ENCODE measurements around the gene TMEM129.
"Not testable (repeated sequence)": the region's sequence is repeated elsewhere in the genome, so short reads cannot be mapped to it uniquely, and the experiment has no call there.

TMEM129 gene

DNA sequence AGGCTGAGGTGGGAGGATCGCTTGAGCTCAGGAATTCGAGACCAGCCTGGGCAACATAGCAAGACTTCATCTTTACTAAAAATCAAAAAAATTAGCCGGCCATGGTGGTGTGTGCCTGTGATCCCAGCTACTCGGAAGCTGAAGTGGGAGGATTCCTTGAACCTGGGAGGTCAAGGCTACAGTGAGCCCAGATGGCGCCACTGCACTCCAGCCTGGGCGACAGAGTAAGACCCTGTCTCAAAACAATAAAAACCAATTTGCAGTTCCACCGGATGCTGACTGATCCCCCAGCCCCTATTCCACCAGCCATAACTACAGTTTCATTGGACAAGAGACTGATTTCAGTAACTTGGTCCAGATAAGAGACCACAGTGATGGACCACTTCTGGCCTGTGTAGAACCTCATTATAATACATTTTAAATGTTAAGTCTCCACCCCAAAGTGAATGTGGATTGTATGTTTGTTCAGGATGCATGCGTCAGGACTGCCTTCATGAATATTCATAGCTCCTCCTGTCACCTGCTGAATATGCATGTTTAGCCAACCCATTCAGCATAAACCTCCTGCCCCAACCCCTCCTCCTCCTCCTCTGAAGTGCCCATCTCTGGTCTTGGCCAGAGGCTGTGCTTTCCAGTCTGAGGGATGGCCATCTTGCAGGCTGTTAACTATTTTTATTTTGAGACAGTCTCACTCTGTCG lies 6.7 kb downstream of the TMEM129 start:
- Mint-ChIP-seq H3K27me3 (no peaks in the 10 kb centered on the region), H3K9me3 (no peaks in the 10 kb centered on the region), H3K27ac (peak overlapping the region; percentile 94), H3K4me1 (peaks cover 37% of the 10 kb centered on the region), H3K36me3 (peaks cover 7% of the 10 kb centered on the region), H3K4me3 (peak overlapping the region; percentile 97)
- ATAC-seq (ENCODE audit: low read depth) (no peak), DNase-seq (ENCODE audit: low spot score in 2 of 2) (no peak)

DNA sequence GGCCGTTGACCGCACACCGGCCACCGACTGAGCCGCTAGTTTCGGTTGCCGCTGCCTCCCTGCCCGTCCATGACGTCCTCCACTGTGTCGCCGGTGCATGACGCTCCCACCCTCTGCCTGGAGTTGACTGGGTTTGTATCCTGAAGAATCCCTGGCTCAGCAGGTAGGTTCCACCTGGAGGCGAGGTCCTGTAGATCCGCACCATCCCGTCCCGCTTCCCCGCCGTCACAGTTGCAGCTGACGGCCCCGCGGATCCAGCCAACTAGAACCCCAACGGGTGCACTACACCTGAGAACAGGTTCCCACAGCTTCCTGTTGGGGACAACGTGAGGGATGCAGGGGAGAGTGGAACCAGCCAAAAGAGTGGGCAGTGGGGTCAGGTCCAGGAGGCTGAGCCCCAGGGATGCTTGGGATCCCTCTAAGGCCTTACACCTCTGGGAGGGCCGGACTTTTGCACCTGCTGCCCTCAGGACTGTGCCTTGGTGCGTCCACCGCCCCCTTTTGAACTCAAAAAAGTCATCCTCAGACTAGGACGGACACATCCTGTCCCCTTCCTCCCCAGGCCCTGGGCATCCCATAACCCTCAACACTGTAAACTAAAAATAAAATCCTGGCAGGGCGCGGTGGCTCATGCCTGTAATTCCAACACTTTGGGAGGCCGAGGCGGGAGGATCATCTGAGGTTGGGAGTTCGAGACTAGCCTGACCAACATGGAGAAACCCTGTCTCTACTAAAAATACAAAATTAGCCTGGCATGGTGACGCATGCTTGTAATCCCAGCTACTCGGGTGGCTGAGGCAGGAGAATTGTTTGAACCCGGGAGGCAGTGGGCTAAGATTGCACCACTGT lies 7.9 kb downstream of the TMEM129 start:
- H3K4me3 Mint-ChIP-seq = peak overlapping the region; percentile 97
- peaks cover 40% of the 10 kb centered on the region for H3K4me1 Mint-ChIP-seq
- peaks cover 6% of the 10 kb centered on the region for H3K36me3 Mint-ChIP-seq
- ATAC-seq (ENCODE audit: low read depth) (no peak), DNase-seq (ENCODE audit: low spot score in 2 of 2) (no peak)
- peak overlapping the region; percentile 94 for H3K27ac Mint-ChIP-seq
- no peaks in the 10 kb centered on the region for H3K9me3 Mint-ChIP-seq
- H3K27me3 Mint-ChIP-seq = no peaks in the 10 kb centered on the region

DNA sequence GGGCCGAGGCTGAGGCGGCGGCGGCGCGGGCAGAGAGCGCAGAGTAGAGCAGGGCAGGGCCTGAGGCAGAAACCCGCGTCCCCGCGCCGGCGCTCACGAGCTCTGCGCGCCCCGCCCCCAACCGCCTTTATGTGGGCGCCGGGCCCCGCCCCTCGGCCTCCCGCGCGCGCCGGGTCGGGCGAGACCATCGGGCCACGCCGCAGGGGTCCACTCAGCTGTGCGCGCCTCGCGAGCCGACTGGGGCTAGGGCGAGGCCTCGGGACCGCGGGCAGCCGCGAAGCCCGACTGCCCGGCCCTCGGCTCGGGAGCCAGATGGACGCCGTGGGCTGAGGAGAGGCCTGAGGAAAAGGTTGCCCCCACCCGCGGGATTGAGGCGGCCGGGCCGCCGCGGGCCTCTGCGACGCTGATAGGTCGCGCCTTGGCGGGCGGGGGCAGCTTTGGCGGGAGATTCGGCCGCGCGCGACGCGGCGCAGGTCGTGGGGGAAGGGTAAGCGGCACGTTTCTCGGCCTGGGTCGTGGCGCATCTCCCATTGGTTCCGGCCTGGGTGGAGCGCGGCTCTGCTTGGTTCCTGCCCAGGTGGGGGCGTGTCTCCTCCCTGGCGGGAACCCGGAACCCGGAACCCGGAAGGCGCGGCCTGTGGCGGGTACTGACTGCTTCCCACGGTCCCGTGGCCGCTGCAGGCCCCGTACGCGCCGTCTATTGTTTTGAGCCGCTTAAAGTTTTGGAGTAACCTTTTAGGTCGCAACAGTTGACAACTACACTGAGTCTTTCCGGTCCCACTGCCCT lies 8.7 kb downstream of the TMEM129 start, which contains the start of gene SLBP:
TSS of gene SLBP (minus strand) at position 104 of the 787 bp plus-strand sequence. CDS start 131 bp downstream, outside the sequence.
- Mint-ChIP-seq H3K4me3 (peak within 1 kb of the TSS; percentile 97), H3K4me1 (peaks cover 38% of the 10 kb centered on the region), H3K27ac (peak within 1 kb of the TSS; percentile 94), H3K9me3 (no peaks in the 10 kb centered on the region), H3K36me3 (peaks cover 4% of the 10 kb centered on the region), H3K27me3 (no peaks in the 10 kb centered on the region)
- DNase-seq (ENCODE audit: low spot score in 2 of 2) (peak; percentile 97 to 98), ATAC-seq (ENCODE audit: low read depth) (peak; percentile 81)

DNA sequence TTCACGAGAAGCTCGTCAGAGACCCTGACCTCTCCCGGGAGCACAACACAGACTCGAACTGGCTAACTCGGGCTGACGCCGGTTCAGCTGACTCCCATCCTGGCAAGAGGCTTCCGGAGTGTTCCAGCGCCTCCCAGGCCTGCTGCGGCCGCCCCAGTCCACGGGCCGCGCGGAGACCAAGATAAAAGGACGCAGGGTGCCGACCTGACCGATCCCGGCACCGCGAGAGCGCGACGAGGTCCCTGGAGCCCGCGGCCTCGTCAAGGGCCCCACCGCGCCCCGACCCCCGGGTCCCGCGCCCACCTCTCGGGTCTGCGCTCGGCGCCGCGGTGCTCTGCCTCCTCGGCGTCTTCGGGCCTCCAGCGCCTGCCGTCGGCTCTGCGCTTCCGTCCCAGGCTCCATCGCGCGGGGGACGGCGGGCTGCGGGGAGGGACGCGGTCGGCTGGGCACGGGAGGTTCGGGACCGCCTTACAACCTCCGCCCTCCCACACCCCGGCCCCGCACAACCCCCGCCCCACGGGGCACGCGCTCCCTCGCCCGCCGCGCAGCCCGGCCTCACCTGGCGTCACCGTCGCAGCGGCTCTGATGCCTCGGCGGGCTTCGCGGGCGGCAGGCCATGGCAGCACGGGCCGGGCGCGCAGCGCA lies 9.4 kb downstream of the TMEM129 start:
- no peaks in the 10 kb centered on the region for H3K27me3 Mint-ChIP-seq
- H3K9me3 Mint-ChIP-seq = no peaks in the 10 kb centered on the region
- peaks cover 38% of the 10 kb centered on the region for H3K4me1 Mint-ChIP-seq
- H3K36me3 Mint-ChIP-seq = peaks cover 4% of the 10 kb centered on the region
- DNase-seq (ENCODE audit: low spot score in 2 of 2) = peak in 1 of 2 donors; percentile 46
- peak overlapping the region; percentile 88 for H3K4me3 Mint-ChIP-seq
- peak; percentile 5 for ATAC-seq (ENCODE audit: low read depth)
- H3K27ac Mint-ChIP-seq = peak overlapping the region; percentile 94

DNA sequence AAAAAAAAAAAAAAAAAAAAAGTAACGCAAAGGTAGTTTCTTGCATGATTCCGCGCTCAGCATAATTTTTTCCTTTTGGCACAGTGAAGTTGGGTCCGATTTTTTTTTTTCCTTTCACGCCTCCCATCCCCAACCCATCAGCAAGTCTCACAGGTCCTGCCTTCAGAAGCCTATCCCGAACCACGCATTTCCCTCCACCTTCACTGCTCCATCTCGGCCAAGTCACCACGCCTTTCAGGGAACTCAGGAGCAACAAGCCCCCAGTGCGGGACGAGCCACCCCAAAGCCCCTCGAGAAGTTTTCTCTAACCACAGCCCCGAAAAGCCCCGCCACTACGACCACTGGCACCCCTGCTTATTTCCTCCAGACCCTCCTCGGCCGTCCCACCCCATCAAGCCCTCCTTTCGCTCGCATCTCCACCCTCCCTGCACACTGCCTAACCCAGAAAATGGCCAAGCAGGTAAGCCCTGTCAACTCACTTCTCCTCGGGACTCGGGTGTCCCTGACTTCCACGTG lies 10.0 kb downstream of the TMEM129 start:
- Mint-ChIP-seq H3K36me3 (peaks cover 4% of the 10 kb centered on the region), H3K27me3 (no peaks in the 10 kb centered on the region), H3K9me3 (no peaks in the 10 kb centered on the region), H3K27ac (peak overlapping the region; percentile 85), H3K4me1 (peaks cover 38% of the 10 kb centered on the region), H3K4me3 (peak overlapping the region; percentile 88)
- ATAC-seq (ENCODE audit: low read depth) (no peak), DNase-seq (ENCODE audit: low spot score in 2 of 2) (no peak)

DNA sequence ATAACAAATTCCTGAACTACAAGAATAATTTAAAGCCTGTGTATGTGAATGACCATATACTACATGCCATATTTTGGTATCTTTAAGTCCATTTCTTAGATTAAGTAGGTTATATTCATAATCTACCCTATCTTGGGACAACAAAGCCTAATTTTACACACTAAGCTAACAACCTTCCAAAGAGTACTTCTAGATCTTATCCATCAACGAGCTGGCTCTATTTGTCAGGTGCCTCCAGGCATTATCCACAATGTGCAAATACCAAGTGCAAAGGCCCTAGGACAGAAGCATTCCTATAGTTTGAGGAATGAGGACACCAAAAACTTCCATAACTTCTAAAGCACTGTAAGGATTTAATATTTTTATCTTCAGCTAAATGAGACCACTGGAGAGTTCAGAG lies 12.5 kb downstream of the TMEM129 start:
- no peaks in the 10 kb centered on the region for H3K27me3 Mint-ChIP-seq
- H3K9me3 Mint-ChIP-seq = no peaks in the 10 kb centered on the region
- peaks cover 5% of the 10 kb centered on the region for H3K36me3 Mint-ChIP-seq
- H3K4me1 Mint-ChIP-seq = peaks cover 22% of the 10 kb centered on the region
- peak overlapping the region; percentile 63 for H3K27ac Mint-ChIP-seq
- ATAC-seq (ENCODE audit: low read depth) = no peak
- no peak overlapping the region for H3K4me3 Mint-ChIP-seq
- no peak for DNase-seq (ENCODE audit: low spot score in 2 of 2)

DNA sequence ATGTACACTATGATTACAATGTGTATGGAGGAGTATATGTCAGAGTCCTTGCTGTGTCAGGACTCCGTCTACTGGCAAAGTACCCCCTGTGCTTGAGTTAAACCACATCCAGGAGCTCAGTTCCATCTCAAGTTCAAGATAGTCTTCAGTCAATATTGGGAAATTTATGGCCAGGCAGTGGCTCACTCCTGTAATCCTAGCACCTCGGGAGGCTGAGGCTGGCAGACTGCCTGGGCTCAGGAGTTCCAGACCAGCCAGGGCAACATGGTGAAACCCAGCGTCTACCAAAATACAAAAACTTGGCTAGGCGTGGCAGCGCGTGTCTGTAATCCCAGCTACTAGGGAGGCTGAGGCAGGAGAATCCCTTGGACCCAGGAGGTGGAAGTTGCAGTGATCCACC lies 14.8 kb downstream of the TMEM129 start:
- H3K4me3 Mint-ChIP-seq = no peak overlapping the region
- DNase-seq (ENCODE audit: low spot score in 2 of 2) = no peak

DNA sequence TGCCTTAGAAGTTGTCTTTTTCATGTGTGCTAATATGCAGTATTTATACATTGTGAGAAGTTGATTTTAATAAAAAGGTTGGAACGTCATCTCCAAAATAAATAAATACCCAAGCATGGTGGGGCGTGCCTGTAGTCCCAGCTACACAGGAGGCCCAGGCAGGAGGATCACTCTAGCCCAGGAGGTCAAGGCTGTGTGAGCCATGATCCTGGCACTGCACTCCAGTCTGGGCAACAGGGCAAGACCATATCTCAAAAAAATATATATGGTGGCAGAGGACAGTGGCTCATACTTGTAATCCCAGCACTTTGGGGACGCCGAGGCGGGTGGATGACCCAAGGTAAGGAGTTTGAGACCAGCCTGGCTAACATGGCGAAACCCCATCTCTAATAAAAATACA lies 15.4 kb downstream of the TMEM129 start:
- no peak for DNase-seq (ENCODE audit: low spot score in 2 of 2)
- Mint-ChIP-seq H3K36me3 (peaks cover 10% of the 10 kb centered on the region), H3K4me1 (peaks cover 18% of the 10 kb centered on the region), H3K4me3 (no peak overlapping the region), H3K9me3 (no peaks in the 10 kb centered on the region), H3K27ac (no peak overlapping the region), H3K27me3 (no peaks in the 10 kb centered on the region)
- no peak for ATAC-seq (ENCODE audit: low read depth)

More for the DNA sequence above, 14.8 kb downstream of the TMEM129 start:
- peaks cover 11% of the 10 kb centered on the region for H3K36me3 Mint-ChIP-seq
- H3K27me3 Mint-ChIP-seq = no peaks in the 10 kb centered on the region
- ATAC-seq (ENCODE audit: low read depth) = no peak
- H3K4me1 Mint-ChIP-seq = peaks cover 23% of the 10 kb centered on the region
- no peaks in the 10 kb centered on the region for H3K9me3 Mint-ChIP-seq
- no peak overlapping the region for H3K27ac Mint-ChIP-seq

DNA sequence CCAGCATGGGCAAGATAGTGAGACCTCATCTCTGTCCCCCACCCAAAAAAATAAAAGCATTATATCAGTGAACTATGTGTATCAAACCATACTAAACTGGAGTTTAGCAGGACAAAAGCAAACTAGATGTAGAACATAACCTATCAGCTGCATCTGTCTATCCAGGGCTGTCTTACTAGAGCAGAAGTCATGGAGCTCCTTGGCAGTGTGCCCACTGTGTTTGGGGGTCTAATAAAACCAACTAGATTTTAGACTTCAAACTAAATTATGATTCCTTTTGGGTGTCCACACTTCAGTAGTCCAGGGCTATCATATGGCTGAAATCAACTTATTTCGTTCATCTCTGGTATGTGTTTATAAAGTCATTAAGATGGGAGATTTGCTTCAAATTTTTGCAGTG lies 17.3 kb downstream of the TMEM129 start:
- H3K4me3 Mint-ChIP-seq = no peak overlapping the region
- peaks cover 8% of the 10 kb centered on the region for H3K4me1 Mint-ChIP-seq
- peaks cover 11% of the 10 kb centered on the region for H3K36me3 Mint-ChIP-seq
- H3K27ac Mint-ChIP-seq = no peak overlapping the region
- DNase-seq (ENCODE audit: low spot score in 2 of 2) = no peak
- H3K9me3 Mint-ChIP-seq = no peaks in the 10 kb centered on the region
- no peaks in the 10 kb centered on the region for H3K27me3 Mint-ChIP-seq
- no peak for ATAC-seq (ENCODE audit: low read depth)

DNA sequence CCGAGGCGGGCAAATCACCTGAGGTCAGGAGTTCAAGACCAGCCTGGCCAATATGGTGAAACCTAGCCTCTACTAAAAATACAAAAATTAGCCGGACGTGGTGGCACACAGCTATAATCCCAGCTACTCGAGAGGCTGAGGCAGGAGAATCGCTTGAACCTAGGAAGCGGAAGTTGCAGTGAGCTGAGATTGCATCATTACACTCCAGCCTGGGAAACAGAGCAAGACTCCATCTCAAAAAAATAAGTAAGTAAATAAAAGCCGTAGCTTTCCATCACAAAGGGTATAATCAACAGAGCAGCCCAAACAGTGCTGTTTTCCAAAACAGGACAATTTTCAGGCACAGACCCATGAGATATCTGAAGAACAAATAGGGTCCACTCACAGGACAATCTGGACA lies 19.5 kb downstream of the TMEM129 start:
- not testable (repeated sequence) for ATAC-seq (ENCODE audit: low read depth); H3K27ac Mint-ChIP-seq; DNase-seq (ENCODE audit: low spot score in 2 of 2); H3K27me3 Mint-ChIP-seq; H3K4me3 Mint-ChIP-seq; H3K9me3 Mint-ChIP-seq; H3K4me1 Mint-ChIP-seq
- peaks cover 11% of the 10 kb centered on the region for H3K36me3 Mint-ChIP-seq

DNA sequence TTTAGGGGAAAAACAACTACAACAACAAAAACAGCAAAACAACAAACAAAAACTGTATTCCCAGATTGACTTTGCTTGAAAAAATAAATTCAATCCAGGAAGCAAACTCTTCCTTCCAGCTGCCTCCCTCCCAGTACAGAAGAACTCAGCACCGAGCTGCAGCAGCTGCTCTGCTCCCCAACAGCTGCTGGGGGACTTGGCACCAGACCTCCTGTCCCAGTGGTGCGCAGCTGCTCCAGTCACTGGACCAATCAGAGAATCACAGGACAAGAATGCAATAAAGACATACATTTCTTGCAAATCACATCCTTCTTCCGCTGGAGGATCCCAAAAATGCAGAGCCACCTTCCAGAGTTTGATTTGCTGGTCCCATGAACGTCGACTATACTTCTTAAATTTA lies 25.2 kb downstream of the TMEM129 start:
- Mint-ChIP-seq H3K4me1 (peaks cover 3% of the 10 kb centered on the region), H3K9me3 (no peaks in the 10 kb centered on the region), H3K27me3 (no peaks in the 10 kb centered on the region), H3K36me3 (peaks cover 13% of the 10 kb centered on the region), H3K4me3 (no peak overlapping the region), H3K27ac (no peak overlapping the region)
- no peak for DNase-seq (ENCODE audit: low spot score in 2 of 2)
- ATAC-seq (ENCODE audit: low read depth) = no peak

DNA sequence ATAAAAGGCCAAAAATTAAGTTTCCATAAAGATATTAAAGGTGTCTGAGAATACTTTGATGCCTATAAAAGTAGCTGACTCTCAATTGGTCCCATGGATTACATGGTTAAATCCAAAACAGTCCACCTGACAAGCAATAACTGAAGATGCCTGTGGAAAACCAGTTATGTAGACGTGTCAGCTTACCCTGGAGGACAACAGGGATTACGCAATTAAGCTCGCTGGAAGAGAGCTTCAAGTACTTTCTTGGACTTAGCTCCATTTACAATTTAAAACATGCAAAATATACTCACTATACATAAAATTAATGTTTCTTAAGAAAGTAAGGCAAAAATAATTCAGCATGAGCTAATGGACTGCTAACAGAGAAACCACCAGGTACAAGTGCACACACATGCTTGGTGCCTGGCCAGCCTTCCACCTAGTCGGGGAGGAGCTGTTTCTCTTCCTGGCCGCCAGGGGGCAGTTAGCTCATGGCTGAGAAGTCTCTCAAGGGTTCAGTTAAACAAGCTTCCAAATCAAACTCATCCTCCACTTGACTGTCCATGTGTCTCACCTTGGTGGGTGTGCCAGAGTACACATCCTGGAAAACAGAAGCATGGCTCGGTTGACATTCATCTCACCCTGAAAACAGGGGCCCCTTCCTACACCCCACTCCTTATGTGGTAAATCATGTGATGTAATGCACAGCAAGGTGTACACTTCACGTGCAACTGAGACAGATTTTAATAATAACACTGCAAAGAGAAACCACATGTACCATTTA lies 27.8 kb downstream of the TMEM129 start:
- H3K4me1 Mint-ChIP-seq = peaks cover 3% of the 10 kb centered on the region
- H3K27me3 Mint-ChIP-seq = no peaks in the 10 kb centered on the region

More for the DNA sequence above, 27.8 kb downstream of the TMEM129 start:
- no peaks in the 10 kb centered on the region for H3K9me3 Mint-ChIP-seq
- peaks cover 15% of the 10 kb centered on the region for H3K36me3 Mint-ChIP-seq
- ATAC-seq (ENCODE audit: low read depth) = peak; percentile 98
- no peak overlapping the region for H3K4me3 Mint-ChIP-seq
- DNase-seq (ENCODE audit: low spot score in 2 of 2) = peak; percentile 72 to 81
- no peak overlapping the region for H3K27ac Mint-ChIP-seq

Measured in memory B cell (primary cell).